Measurements from ENCODE around the gene ZFC3H1.
"Not testable (repeated sequence)": the region's sequence is repeated elsewhere in the genome, so short reads cannot be mapped to it uniquely, and the experiment has no call there.

ZFC3H1 gene

GRCh38 chr12:71578694-71579258, 84.9 kb downstream of the ZFC3H1 start:
- no peak for DNase-seq (ENCODE audit: low read depth)

DNA sequence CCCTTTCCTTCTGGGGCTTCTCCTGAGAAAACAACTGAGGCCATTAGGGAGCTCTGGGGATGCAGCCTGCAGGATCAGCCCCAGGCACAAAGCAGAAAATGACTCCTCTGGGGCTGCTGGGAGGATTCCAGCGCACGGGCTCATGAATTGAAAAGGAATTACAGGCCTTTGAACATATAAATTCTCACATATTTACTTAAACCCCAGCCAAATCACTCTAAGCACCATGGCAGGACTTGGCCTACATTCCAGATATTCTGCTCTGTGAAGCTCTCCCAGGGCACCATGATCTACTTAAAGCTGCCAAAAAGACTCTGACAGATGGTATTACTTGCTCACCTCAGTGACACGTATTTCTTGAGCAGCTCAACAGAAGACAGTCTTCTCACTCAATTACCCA, 87.2 kb downstream of the ZFC3H1 start:
- DNase-seq (ENCODE audit: low read depth) = no peak

GRCh38 chr12:71569885-71570284, 93.8 kb downstream of the ZFC3H1 start:
- not testable (repeated sequence) for DNase-seq (ENCODE audit: low read depth)

- peak; percentile 12 for DNase-seq (ENCODE audit: low read depth)
Measured at GRCh38 chr12:71567537-71567936, 96.1 kb downstream of the ZFC3H1 start.

- DNase-seq (ENCODE audit: low read depth) = no peak
Measured at GRCh38 chr12:71566655-71567054, 97.0 kb downstream of the ZFC3H1 start.

DNA sequence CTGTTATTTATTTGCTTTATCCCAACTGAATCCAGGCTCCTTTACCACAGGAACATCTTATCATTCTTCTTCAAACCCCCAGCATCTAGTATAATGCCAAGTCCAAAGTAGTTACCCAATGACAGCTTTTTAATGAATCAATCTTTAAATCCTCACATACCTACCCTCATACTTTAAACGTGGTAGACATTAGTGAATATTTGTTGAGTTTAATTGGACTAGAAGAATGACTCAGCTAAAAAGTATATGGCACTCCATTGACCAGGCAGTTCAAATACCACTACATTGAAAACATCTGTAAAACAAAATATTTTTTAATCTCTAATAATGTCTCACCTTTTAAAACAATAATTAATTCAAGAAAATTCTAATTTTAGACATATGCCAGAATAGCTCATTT, 98.1 kb downstream of the ZFC3H1 start:
- no peak for DNase-seq (ENCODE audit: low read depth)

DNA sequence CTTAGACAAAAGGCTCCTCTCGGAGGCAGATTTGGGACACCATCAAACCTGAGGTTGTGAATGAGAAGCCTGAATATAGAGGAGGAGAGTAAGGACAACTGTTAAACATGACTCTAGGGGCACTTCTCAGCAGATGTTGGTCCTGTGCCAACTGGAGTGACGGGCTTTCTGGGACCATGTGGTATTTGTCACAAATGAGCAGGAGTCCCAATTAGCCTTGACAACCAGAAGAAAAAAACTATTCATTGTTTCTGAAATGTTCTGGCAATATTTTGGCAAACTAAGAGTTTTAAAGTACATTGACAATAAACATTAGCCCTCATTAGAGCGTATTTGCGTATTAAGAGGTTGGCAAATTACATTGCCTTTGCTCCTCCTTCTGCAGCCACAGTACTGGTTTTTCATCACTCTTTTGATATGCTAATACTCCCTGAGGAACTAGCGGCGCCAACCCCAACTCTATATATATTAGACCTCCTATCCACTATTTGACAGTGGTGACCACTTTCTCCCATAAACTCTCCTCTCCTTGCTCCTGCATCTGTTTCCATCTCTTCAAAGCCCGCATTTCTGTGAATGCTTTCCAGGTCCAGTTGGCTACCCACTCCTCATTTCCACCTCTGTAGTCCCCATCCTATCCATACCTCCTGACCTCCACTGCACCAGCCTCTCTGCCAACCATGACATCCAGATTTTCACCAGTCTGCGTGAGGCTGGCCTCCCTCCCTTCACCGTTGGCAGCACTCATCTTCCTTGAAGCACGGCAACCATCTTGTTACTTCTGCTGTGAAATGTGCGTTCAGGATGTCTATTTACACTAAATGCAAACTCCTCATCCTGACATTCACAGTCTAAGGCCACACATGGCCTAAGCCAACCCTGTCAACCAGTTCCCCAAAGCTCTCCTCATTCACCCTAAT, 100.7 kb downstream of the ZFC3H1 start:
- DNase-seq (ENCODE audit: low read depth) = no peak

Measured in ELR (cell line).